Kidney tubule cell (primary cell): Measurements from ENCODE around the gene LSP1.

Experiments
- DNase-seq: peaks from one replicate; pipeline ENCODE4 v3.0.0-alpha.2; 2018; ENCODE audit warnings: low spot score

The LSP1 gene

DNA sequence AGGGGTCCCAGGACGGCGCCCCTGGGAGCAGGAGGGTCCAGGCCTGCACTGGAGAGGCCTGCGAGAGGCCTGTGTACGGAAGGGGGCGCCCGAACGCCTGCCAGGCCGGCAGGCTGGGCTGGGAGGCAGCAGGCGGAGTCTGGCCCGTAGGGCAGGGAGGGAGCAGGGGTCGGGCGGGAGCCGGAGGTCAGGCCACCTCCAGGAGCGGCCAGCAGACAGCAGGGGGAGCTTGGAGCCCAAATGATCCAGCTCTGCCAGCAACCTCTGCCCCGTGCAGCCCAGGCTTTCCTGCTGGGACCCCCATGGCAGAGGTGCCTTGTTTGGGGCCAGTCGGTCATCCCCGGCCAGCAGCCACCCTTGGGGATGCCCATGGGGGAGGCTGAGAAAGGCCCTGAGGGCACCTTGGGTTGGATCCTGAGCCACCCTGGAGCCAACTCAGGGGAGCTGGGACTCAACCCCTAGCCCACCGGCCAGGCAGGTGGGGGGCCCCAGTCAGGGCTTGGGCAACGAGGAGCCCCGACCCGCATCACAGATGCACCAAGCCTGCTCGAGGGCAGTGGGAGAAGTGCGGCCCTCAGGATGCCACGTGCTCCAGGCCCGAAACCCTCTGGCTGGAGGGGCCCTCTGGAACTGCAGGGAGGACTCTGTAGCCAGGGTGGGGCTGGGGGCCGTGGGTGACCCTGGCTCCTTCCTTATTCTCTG, 27.7 kb upstream of the LSP1 start:
- DNase-seq: no peak

DNA sequence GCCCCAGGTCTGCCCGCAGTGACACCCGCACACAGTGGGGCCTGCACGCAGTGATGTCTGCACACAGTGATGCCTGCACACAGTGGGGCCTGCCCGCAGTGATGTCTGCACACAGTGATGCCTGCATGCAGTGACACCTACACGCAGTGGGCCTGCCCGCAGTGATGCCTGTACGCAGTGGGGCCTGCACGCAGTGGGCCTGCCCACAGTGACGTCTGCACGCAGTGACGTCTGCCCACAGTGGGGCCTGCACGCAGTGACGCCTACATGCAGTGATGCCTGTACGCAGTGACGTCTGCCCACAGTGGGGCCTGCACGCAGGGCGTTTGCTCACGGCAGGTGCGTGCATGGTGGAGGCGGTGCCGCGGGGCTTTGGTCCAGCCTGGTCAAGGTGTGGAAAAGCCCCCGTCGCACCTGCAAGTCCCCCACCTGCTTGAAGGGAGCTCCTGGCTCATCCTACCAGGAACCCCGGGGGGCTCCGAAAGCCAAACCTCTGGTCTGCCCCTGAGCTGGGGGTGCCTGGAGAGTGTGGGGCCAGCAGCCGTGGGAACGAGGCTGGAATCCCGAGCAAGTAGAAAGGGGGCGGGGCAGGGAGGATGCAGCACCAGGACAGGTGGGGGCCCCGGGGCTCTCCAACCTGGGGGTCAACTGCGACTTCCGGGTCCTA, 27.0 kb upstream of the LSP1 start:
- no peak for DNase-seq

DNA sequence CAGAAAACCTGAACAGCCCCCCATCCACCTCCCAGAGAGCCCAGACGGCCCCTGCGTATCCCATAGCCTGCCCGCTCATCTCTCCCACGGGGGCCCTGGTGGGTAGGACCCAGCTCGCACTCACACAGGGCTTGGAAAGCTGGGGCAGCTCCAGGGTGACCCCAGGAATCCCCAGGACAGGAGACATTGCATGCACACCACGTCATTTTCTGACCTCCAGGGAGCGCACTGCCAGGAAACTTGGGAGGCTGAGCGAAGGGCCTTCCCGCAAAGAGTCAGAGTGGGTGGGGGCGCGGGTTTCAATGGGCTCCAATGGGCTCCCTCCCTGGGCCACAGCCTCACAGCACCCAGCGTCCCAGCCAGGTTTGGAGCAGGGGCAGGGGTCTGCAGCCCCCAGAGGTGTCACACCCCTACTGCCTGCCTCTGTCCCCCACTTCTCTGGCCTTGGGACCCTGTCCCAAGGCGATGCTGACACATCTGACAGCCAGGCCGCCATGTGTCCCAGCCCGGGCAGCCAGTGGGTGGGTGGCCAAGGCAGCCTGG, 26.3 kb upstream of the LSP1 start:
- DNase-seq: peak; percentile 16

DNA sequence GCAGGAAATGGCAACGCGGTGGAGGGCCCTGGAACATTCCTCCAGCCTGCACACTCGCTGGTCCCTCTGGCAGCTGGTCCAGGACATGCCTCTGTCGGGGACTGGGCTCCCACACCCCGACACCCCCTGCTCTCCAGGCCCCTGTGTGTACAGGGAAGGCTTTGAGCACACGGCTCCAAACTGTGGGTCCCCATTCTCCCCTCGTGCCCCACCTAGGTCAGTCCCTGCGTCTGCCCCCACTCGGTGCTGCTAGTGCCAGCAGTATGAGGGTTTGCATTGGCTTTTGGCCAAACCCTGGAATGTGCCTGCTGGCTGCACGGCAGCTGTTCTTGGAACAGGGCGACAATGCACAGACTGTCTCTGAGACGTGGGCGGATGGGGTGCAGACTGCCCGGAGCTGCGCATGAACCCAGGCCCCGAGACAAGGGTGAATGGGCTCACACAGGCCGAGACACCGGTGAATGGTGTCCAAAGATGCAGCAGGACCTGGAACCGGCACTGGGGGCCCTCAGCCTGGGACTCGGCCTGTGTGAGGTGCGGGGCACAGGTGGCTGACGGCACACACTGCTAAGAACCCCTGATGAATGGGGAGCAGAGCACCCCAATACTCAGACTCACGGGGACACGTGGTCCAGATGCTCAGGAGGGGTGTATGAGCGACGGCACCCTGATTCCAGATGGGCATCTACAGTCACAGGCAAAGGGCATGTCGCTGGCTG, 25.6 kb upstream of the LSP1 start:
- peak; percentile 85 for DNase-seq

DNA sequence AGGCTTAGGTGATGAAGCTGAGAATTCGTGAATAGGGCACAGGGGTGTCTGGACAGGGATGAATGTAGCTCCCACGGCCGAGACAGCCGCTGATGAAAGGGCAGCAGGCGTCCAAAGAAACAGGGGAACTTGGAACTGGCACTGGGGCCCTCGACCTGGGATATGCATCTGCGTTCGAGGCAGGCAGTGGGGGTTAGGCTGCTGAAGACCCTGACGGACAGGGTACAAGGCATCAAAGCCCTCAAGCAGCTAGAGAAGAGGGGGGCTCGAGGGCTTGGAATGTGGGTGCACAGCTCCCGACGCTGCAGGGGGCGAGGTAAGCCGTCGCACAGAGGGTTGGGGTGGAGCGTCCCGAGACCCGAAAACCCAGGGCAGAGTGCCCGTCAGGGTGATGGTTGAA, 25.0 kb upstream of the LSP1 start:
- no peak for DNase-seq

DNA sequence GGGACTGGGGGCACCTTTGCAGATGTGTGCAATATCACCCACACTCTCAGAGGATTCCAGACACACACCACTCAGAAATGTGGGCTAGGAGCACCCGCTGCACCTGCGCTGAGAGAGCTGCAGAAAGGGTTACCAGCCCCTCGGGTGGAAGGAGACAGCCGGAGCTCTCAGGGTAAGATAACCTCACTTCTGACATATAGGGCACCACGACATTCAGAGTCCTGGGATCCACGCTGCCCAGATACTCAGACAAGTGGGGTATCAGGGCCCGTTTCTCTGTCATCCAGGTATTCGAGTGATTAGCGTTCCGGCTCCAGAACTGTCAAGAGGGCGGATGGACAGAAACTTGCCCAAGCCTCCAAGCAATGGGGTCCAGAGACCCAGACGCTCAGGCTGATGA, 24.3 kb upstream of the LSP1 start:
- DNase-seq: no peak

DNA sequence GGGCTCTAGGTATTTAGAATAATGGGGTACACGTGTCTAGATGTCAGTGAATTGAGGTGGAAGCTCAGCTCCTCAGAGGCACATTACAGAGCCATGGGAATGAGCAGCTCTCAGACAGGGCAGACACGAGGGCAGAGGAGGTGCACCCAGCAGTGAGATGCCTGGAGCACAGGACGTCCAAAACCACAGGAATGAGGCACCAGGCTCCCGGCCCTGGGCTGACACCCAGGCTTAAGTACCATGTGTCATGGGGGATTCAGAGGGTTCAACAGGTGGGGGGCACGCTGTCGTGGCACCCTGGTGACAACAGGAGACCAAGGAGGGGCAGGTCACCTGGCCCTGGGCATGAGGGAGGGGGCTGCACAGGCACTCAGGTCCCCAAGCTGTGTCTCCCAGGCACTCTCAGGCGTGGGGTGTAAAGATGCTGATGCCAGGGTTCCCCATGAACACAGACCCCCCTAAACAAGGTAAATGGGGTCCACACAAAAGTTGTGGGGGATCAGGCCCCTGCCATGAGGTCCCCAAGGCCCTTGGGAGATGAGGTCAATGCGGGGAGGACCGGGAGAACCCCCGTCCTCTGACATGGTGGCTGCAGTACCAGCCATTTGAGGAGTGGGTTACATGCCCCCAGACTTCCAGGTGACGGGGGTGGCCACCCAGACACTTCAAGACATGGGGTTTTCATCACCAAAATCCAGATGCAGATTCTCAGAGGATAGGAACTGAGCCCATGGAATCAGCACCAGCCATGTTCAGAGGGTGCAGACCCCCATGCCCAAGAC, 23.7 kb upstream of the LSP1 start:
- DNase-seq: peak; percentile 83

DNA sequence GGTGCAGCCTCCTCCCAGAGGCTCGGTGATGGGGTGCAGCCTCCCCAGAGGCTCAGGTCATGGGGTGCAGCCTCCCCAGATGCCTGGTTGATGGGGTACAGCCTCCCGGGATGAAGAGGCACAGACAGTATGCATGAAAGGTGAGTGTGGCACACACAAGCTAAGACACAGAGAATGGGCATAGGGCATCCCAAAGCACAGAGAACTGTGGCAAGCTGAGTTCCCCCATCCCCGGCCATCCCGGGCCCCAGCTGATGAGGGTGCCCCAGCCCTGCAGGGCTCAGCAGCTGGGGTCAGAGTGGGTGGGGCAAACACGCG, 22.9 kb upstream of the LSP1 start:
- DNase-seq: no peak

DNA sequence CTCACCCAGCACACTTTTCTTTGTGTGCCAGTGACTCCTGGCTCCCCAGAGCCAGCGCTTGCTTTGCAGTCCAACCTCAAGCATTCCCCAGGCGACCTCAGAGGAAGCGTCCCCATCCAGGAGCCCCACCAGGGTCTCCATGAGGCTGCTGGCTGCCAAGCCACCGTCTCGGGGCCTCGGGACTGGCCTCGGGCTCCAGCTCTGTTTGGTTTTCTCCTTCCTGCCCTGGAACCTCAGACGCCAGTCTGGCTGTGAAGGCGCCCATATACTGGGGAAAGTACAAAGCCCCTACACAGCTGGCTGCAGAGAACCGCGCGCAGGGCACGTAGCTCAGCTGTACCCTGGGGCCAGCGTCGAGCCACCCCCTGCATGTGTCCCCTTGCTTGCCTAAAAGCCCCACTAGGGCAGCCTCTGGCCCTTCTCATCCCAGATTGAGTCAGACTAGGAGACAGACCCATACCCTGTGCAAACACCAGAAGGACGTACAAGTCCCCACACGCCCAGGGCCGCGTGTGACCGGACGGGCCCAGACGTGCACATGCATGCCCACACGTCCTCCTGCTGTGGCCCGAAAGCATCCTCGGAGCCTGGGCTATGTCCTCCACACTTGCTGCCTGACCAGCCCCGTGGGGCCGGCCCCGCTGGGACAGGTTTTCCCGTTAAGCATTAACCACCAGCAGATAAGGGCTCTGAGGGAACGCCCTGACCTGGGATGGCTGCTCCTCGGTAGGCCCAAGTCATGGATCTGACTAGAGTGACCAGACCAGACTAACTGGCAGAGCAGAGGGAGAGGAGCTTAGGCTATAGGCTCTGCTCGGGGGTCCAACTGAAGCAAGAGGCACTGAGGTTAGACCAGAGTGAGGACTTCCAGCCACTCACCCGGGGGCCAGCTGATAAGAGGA, 22.3 kb upstream of the LSP1 start:
- peak; percentile 49 for DNase-seq

DNA sequence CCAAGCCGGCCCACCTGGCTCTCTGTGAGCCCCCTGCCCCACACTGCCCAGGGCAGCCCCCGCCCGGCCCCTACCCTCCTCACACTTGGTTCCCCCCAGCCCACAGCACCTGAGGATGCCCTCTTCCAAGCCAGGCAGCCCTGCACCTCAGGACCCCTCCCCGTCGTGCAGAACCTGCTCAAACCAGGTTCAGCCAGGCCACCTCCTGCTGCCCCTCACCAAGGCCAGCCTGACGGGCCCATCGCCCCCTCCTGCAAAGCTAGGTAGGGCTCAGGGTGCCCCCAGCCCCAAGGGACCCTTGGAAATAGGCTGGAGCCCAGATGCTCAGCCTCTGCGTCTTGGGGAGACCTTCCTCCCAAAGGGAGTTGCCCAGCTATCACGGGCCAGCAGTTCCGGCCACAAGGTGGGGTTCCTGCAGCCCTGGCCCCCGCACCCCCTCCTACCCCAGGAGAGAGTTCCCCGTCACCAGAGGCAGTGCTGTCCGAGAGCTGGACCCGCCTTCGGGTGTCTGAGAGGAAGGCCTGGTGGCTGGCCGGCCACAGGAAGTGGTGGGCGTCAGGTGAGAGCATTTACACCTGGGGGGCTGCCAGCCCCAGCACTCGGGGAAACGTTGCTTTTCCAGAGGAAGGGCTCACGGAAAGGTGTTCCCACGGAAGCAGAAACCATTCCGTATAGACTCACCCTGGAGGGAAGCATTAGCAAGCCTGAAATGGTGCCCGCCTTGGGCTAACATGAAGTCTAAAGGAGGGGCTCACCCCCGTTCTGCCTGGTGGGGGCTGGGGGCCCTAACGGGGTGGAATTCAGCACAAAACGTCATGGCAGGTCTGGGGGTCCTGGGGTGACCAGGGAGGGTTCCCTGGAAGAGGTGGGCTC, 21.3 kb upstream of the LSP1 start:
- no peak for DNase-seq

DNA sequence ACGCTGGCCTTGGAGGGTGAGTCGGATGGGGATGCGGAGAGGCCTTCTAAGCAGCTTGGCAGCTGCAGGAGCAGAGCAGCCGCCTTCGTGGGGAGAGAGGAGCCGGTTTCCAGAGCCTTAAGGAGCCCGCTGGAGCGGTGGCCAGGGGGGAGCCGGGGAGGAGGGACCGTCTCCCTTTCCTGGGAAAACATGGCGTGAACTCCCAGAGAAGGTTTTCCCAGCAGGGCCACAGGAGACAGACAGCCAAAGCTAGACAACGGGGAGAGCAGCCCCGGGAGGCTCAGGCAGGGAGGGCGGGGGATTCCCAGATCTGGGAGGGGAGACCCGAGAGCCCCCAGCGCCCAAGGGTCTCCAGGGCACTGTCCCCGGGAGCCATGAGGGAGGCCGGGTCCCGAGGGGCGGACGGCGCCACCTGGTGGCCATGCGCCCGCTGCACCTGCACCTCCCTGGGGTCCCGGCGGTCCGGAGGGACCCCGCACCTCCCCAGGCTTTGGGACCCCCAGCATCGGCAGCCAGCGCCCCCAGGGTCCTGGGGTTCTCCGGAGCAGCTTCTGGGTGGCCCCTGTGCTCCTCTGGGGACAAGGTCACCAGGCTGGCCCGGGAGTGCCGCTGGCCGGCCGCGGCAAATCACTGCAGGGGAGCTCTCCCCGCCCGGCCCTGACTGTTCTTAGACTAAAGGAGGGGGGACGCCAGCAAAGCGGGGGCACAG, 20.5 kb upstream of the LSP1 start:
- DNase-seq: peak; percentile 25

DNA sequence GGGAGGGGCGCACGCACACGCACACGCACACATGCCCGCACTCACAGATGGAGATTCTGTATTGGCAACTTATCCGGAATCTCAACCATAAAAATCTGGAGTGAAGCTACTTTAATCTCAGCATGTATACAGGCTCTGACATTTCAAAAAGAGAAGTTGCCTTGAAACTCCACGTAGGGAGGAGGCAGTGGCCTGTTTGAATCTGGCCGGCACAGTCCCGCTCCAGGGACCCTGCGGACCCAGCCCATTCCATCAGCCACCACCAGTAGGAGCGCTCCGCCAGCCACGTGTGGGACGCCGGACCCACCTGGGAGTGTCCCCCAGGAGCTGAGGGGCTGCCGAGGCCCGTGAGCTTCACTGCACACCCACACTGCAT, 20.0 kb upstream of the LSP1 start:
- no peak for DNase-seq

DNA sequence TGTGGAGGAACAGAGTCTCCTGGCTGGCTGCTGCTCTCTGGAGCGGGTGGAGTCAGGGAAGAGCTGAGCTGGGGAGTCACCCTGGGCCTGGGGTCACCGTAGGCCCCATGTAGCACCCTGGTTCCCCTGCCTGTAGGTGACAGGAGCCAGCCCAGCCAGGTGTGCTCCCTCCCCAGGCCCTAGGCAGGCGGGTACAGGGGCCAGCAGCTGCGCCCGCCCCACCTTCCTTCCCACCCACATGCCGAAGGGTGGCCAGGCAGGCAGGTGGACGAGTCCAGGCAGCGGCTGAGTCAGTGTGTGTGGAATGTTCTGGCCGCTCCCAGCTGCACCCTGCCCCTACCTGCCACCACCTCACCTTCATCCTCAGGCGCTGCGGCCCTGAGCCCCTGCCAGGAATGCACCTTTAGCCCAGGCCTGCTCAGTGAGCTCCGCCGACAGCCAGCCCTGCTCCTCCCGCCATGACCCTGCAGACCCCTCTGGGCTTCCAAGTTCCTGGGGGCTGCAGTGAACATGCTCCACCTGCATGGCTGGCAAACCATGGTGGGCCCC, 18.7 kb upstream of the LSP1 start:
- DNase-seq: peak; percentile 85

DNA sequence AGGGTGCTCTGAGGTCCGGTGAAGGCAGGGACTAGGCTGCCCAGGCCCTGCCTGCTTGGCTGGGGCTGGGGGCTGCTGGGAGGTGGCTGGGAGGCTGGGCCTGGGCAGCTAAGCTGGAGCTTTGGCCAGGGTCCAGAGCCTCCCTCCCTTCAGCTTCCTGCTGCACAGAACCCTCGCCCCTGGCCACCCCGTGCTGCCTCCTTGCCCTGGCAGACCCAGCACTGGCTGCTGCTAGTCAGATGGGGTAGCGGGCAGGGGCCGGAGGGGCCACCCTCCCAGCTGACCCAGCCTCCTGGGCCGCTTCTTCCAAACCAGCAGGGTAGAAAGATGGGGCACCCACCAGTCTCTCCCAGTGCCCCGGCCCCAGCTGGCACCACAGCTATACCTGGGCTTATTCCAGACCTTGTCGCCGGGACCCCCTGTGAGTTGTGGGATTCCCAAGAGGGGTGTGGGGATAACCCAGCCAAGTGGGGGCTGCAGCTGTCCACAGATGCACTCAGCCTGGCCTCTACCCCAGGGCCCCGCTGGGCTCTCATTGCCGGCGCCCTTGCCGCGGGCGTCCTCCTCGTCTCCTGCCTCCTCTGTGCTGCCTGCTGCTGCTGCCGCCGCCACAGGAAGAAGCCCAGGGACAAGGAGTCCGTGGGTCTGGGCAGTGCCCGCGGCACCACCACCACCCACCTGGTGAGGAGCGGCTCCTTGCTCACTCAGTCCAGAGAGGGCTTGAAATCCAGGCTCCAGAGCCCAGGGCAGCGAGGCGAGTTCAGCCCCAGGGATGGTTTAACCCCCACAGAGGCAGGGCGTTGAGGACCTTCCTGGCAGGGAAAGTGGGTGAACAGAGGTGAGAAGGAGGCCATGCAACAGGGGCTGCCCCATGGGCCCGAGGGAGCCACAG, 17.9 kb upstream of the LSP1 start, which contains the start of gene SYT8:
Gene SYT8, plus strand, starts transcription at position 212 of the 892 bp plus-strand sequence. Its CDS starts 116 bp downstream, at position 328.
- no peak for DNase-seq

DNA sequence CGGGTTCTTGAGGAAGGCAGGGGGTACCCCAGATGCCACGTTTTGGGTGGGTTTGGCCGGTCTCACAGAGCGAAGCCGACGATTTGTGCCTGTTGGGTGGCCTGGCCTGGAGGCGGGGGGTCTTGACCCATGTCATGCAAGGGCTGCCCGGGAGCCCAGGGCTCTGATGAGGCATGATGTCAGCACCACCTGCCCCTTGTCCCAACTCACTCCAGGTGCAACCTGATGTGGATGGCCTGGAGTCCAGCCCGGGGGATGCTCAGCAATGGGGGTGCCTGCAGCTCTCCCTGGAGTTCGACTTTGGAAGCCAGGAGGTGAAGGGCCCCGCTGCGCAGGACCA, 17.2 kb upstream of the LSP1 start:
- DNase-seq: no peak

DNA sequence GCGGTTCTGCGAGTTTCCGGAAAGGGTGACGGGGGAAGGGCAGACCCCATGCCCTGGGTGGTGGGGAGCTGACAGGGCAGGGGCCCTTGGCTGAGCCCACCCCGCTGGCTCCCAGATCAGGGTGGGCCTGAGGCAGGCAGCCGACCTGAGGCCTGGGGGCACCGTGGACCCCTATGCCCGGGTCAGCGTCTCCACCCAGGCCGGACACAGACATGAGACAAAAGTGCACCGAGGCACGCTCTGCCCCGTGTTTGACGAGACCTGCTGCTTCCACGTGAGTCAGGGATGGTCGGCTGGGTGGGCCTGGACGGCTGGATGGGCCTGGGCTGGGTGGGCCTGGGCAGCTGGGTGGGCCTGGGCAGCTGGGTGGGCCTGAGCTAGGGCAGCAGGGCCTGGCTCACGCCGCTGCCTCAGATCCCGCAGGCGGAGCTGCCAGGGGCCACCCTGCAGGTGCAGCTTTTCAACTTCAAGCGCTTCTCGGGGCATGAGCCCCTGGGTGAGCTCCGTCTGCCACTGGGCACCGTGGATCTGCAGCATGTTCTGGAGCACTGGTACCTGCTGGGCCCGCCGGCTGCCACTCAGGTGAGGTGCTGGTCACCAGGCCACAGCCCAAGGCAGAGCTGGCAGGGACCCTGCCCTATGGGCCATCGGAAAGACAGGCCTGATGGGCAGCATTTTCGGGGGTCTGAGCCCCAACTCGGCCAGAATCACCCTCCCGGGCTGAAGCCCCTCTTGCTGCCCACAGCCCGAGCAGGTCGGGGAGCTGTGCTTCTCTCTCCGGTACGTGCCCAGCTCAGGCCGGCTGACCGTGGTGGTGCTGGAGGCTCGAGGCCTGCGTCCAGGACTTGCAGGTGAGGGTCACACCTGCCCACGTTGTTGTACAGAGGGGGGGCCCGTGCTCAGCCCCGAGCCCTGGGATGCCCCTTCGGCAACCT, 16.6 kb upstream of the LSP1 start:
- no peak for DNase-seq
